Upper lobe of left lung (tissue), 6 donors: ENCODE results near the gene FAM181B. TPM values are rescaled to one million over a fixed set of nuclear protein-coding genes. Genes with fewer than 3 reads are reported as not detected.

Experiments
- ATAC-seq, 2 donors: fragments of 200-7000 bp; cut with Tn5 transposase; one replicate each; pipeline ENCODE4 v1.9.1; 2022; ENCODE audit warnings: mild to moderate bottlenecking in 2 of 2, moderate library complexity in 2 of 2; ENCODE audit not compliant: low FRiP score in 2 of 2
- DNase-seq, 2 donors: peaks; one replicate each; pipeline ENCODE4 v3.0.0-alpha.2; 2019 to 2020
- H3K27ac ChIP-seq, 4 donors: fragments of 200-600 bp; sonication (generic); one replicate each; pipeline ENCODE4 v1.5.1; 2016 to 2019
- H3K27me3 ChIP-seq, 4 donors: fragments of 200-600 bp; sonication (generic); one replicate each; pipeline ENCODE4 v1.5.1; 2017 to 2019
- H3K36me3 ChIP-seq, 4 donors: fragments of 200-600 bp; sonication (generic); one replicate each; pipeline ENCODE4 v1.5.1; 2016 to 2019
- H3K4me1 ChIP-seq, 4 donors: fragments of 200-600 bp; sonication (generic); one replicate each; pipeline ENCODE4 v1.5.1; 2018 to 2019
- H3K4me3 ChIP-seq, 4 donors: fragments of 200-600 bp; sonication (generic); one replicate each; pipeline ENCODE4 v1.5.1; 2017 to 2019; ENCODE audit warnings: mild to moderate bottlenecking in 2 of 4, moderate library complexity in 1 of 4
- H3K9me3 ChIP-seq, 4 donors: fragments of 200-600 bp; sonication (generic); one replicate each; pipeline ENCODE4 v1.5.1; 2018 to 2019
- EP300 ChIP-seq, 4 donors: sonication (generic); formaldehyde crosslinking; IDR thresholded peaks; one replicate each; pipeline ENCODE4 v1.5.1; 2017; ENCODE audit warnings: antibody characterized with exemption in 4 of 4, control low read depth in 2 of 4
- POLR2A ChIP-seq, 4 donors: fragments of 450-650 bp; IDR thresholded peaks; one replicate each; pipeline ENCODE4 v1.5.1; 2016 to 2017; ENCODE audit warnings: antibody characterized with exemption in 4 of 4, mild to moderate bottlenecking in 2 of 4
- POLR2AphosphoS5 ChIP-seq, 2 donors: sonication (generic); formaldehyde crosslinking; IDR thresholded peaks; one replicate each; pipeline ENCODE4 v1.5.1; 2017; ENCODE audit warnings: antibody characterized with exemption in 2 of 2
- WGBS, 2 donors: methylation state at CpG; one replicate each; pipeline ENCODE4 v1.1.5; 2017 to 2018; 5-methylcytosine and 5-hydroxymethylcytosine counted together
- total RNA-seq, 6 donors: library from RNA; depleted of rRNA in 4 of 6; stranded (reverse); fragments of >200 nt in 4 of 6; gene quantifications; one replicate each; pipeline versions ENCODE4 v1.1.0 to v1.2.1, GENCODE V29; 2016 to 2021
- TF ChIP-seq, protein P1 (sequence below), 6 experiments: fragments of 450-650 bp in 4 of 6; fragments of 200-600 bp in 2 of 6; sonication (generic) in 2 of 6; IDR thresholded peaks; one replicate each; pipeline ENCODE4 v1.5.1; 2016 to 2019; ENCODE audit warnings: antibody characterized with exemption in 6 of 6
- donor health status: DM: no; HTN: no; CAD: no; lungs with moderate emphysema.
- donor health status: DM: no; HTN: yes; CAD: no; lungs with severe emphysema.

The FAM181B gene
- total RNA-seq, 6 donors from 2014 or later = 0.13 TPM; not detected in 5

DNA sequence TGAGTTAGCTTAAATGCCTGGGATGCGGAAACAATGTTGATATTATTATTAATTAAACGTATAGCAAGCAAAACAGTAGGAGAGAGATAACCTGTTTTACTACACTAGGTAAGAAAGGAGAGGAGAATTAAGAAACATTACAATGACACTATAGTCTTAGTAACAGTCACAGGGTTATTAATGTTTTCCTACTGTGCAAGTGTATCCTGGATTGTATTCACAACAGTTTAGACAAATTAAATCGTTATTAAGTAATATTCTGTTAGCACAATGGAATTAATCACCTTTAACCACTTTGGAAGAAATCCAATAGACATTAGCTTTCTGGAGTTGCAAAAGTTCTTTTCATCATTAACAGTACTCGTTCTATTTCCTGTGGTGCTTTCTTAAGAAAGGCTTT, 3.4 kb downstream of the FAM181B start:
- Histone ChIP-seq H3K4me1 (peaks cover 9 to 18% (median 13%) of the 10 kb centered on the region in 4 donors), H3K27me3 (peaks cover 0 to 30% (median 14%) of the 10 kb centered on the region in 4 donors), H3K9me3 (no peaks in the 10 kb centered on the region), H3K4me3 (no peak overlapping the region), H3K27ac (no peak overlapping the region), H3K36me3 (no peaks in the 10 kb centered on the region)
- WGBS, 2 donors = 54 to 79% methylated on average over 4 of the region's 4 CpGs
- TF ChIP-seq POLR2A (IDR thresholded peaks at IDR 0.05) (no peak), EP300 (IDR thresholded peaks at IDR 0.05) (no peak), POLR2AphosphoS5 (IDR thresholded peaks at IDR 0.05) (no peak)
- TF ChIP-seq, protein P1, sequence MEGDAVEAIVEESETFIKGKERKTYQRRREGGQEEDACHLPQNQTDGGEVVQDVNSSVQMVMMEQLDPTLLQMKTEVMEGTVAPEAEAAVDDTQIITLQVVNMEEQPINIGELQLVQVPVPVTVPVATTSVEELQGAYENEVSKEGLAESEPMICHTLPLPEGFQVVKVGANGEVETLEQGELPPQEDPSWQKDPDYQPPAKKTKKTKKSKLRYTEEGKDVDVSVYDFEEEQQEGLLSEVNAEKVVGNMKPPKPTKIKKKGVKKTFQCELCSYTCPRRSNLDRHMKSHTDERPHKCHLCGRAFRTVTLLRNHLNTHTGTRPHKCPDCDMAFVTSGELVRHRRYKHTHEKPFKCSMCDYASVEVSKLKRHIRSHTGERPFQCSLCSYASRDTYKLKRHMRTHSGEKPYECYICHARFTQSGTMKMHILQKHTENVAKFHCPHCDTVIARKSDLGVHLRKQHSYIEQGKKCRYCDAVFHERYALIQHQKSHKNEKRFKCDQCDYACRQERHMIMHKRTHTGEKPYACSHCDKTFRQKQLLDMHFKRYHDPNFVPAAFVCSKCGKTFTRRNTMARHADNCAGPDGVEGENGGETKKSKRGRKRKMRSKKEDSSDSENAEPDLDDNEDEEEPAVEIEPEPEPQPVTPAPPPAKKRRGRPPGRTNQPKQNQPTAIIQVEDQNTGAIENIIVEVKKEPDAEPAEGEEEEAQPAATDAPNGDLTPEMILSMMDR (IDR thresholded peaks at IDR 0.05) = no peak
- no peak for ATAC-seq
- no peak for DNase-seq

DNA sequence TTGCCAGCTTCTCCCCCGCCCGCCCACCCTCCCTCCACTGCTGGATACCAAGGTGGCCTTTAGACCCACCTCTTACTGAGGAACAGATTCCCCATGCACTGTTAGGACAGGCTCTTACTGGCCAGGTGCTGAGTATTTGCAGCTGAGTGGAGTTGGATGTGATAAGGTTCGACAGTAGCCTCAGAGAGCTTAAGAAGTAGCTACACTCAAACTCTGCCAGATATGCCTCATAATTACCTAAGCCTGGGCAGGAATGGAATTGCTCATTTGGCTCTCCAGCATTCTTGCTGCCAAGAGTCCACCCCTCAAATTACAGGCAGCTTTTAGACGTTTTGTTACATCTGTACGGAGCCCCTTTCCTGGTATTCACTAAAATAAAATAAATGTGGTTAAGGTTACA, 9.6 kb downstream of the FAM181B start:
- H3K4me1 ChIP-seq = no peaks in the 10 kb centered on the region
- DNase-seq (no peak), ATAC-seq (no peak)
- 61 to 62% methylated on average over 3 to 5 of the region's 5 CpGs for WGBS, 2 donors
- no peaks in the 10 kb centered on the region for H3K9me3 ChIP-seq
- H3K4me3 ChIP-seq = no peak overlapping the region
- no peaks in the 10 kb centered on the region for H3K36me3 ChIP-seq
- TF ChIP-seq POLR2AphosphoS5 (IDR thresholded peaks at IDR 0.05) (no peak), EP300 (IDR thresholded peaks at IDR 0.05) (no peak), POLR2A (IDR thresholded peaks at IDR 0.05) (no peak)
- TF ChIP-seq, protein P1 (IDR thresholded peaks at IDR 0.05) = no peak
- no peak overlapping the region for H3K27ac ChIP-seq
- H3K27me3 ChIP-seq = no peaks in the 10 kb centered on the region

DNA sequence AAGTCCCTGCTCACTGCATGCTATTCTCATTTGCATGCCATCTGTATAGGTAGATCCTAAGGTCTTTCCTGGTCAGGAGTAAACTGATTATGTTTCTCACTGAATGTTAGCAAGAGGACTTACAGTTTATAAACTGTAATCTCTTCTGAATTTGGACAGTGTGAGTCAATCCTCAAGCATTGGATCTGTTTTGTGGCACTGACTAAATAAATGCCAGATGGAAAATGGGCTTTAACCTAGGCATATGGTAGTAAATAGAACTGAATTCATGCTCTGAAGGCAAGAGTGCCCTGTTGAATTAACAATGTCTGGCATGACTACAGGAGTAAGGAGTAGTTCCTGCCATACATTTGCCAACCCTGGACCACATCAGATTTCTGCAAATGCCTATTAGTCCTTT, 11.4 kb downstream of the FAM181B start:
- Histone ChIP-seq H3K4me3 (no peak overlapping the region), H3K9me3 (no peaks in the 10 kb centered on the region), H3K27ac (no peak overlapping the region), H3K27me3 (no peaks in the 10 kb centered on the region), H3K4me1 (no peaks in the 10 kb centered on the region), H3K36me3 (no peaks in the 10 kb centered on the region)
- no peak for TF ChIP-seq POLR2AphosphoS5 (IDR thresholded peaks at IDR 0.05)
- TF ChIP-seq EP300 (IDR thresholded peaks at IDR 0.05) = no peak
- TF ChIP-seq, protein P1 (IDR thresholded peaks at IDR 0.05) = no peak
- DNase-seq (no peak), ATAC-seq (no peak)

DNA sequence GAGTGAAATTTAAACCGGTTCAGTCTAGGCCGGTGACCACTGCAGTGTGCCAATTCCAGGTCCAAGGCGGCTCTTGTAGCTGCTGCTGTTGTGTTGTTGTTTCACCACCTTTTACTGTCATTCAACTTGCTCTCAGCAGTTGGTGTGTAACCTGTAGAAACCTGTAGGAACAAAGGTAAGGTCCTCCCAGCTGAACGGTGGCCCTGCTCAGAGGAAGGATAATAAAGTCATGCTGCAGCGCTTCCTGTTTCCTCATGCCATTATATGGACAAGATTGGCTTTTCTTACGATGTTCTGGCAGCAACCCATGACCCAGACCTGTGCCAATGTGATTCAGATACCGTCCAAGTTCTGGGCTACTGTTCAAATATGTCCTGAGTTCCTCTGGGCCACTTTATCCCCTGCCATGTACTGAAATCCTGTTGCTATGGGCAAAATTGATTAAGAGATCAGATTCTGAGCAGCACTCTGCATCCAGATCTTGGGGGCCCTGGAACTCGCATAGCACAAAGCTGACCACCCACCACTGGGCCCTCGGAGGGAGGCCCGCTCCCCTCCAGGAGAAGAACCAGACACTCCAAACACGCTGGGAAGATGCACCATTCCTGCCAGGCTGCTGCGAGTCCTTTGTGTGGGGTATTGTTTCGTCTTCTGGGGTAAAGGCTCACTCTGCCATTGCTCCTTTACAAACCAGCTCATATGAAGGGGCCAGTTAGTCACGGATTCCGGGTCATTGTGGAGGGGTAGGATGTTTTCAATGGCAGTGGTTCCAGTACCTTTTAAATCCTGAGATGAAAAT, 13.2 kb downstream of the FAM181B start:
- no peaks in the 10 kb centered on the region for H3K4me1 ChIP-seq
- 74 to 79% methylated on average over 14 to 15 of the region's 15 CpGs for WGBS, 2 donors

More for the DNA sequence above, 13.2 kb downstream of the FAM181B start:
- H3K27me3 ChIP-seq = no peaks in the 10 kb centered on the region
- no peaks in the 10 kb centered on the region for H3K36me3 ChIP-seq
- no peaks in the 10 kb centered on the region for H3K9me3 ChIP-seq
- H3K4me3 ChIP-seq = no peak overlapping the region
- TF ChIP-seq POLR2AphosphoS5 (IDR thresholded peaks at IDR 0.05) = no peak
- TF ChIP-seq, protein P1 (IDR thresholded peaks at IDR 0.05) = no peak
- TF ChIP-seq EP300 (IDR thresholded peaks at IDR 0.05) = no peak
- no peak for TF ChIP-seq POLR2A (IDR thresholded peaks at IDR 0.05)
- ATAC-seq (no peak), DNase-seq (peak in 1 of 2 donors; percentile 33)
- no peak overlapping the region for H3K27ac ChIP-seq
